Lower lobe of right lung (tissue), 2 donors: ENCODE data around the gene FBXW4. TPM values are rescaled to one million over a fixed set of nuclear protein-coding genes. Genes with fewer than 3 reads are reported as not detected.

Source experiments
- ATAC-seq, 2 donors: fragments of 200-7000 bp; cut with Tn5 transposase; one replicate each; pipeline ENCODE4 v1.9.1; 2020 to 2022; ENCODE audit warnings: mild to moderate bottlenecking in 2 of 2, moderate library complexity in 2 of 2
- DNase-seq: peaks from one replicate; pipeline ENCODE4 v3.0.0-alpha.2; 2020
- H3K27ac ChIP-seq: fragments of 200-600 bp; one replicate; pipeline ENCODE4 v1.8.0; 2022
- H3K27me3 ChIP-seq: fragments of 200-600 bp; one replicate; pipeline ENCODE4 v1.8.0; 2022; ENCODE audit warnings: low read depth
- H3K36me3 ChIP-seq: fragments of 200-600 bp; one replicate; pipeline ENCODE4 v1.8.0; 2022; ENCODE audit warnings: mild to moderate bottlenecking
- H3K4me1 ChIP-seq: fragments of 200-600 bp; one replicate; pipeline ENCODE4 v1.8.0; 2022
- H3K4me3 ChIP-seq: fragments of 200-600 bp; one replicate; pipeline ENCODE4 v1.8.0; 2022; ENCODE audit warnings: mild to moderate bottlenecking
- H3K9me3 ChIP-seq: fragments of 200-600 bp; one replicate; pipeline ENCODE4 v1.8.0; 2022
- CTCF ChIP-seq: fragments of 200-600 bp; IDR thresholded peaks from one replicate; pipeline ENCODE4 v1.8.0; 2022; ENCODE audit warnings: antibody characterized with exemption, mild to moderate bottlenecking
- intact Hi-C: fragments of 100-400 bp; cut with DNase I; formaldehyde crosslinking; loops from one replicate; pipeline ENCODE4 v1.11.0; 2022
- total RNA-seq: library from RNA; stranded (reverse); fragmentation: NEBNext Ultra II Directional; extraction: Animal tissue kit (Norgen Biotek cat#: 25700); gene quantifications from one replicate; pipeline ENCODE4 v1.2.1, GENCODE V29; 2021
- donor health status: DM: no; HTN: yes; CAD: no; lungs with severe emphysema.

Gene FBXW4
- total RNA-seq, 1 donor from 2014 or later = 88.6 TPM

- no peak for DNase-seq
- intact Hi-C loops = no loop called here
- H3K36me3 ChIP-seq = peaks cover 92% of the 10 kb centered on the region
- H3K27me3 ChIP-seq = no peaks in the 10 kb centered on the region
- no peak overlapping the region for H3K27ac ChIP-seq
- no peak for ATAC-seq
- no peaks in the 10 kb centered on the region for H3K4me1 ChIP-seq
- no peak overlapping the region for H3K4me3 ChIP-seq
- H3K9me3 ChIP-seq = no peaks in the 10 kb centered on the region
- no peak for TF ChIP-seq CTCF
Measured at GRCh38 chr10:101658975-101659374, 36.0 kb downstream of the FBXW4 start.

- DNase-seq = no peak
- no peak for TF ChIP-seq CTCF
- Histone ChIP-seq H3K4me3 (no peak overlapping the region), H3K9me3 (no peaks in the 10 kb centered on the region), H3K27me3 (no peaks in the 10 kb centered on the region), H3K4me1 (no peaks in the 10 kb centered on the region), H3K27ac (no peak overlapping the region), H3K36me3 (peaks cover 90% of the 10 kb centered on the region)
- no peak for ATAC-seq
- intact Hi-C loops = no loop called here
Measured at GRCh38 chr10:101656890-101657289, 38.1 kb downstream of the FBXW4 start.

- intact Hi-C loops = no loop called here
- H3K9me3 ChIP-seq = no peaks in the 10 kb centered on the region
- H3K4me1 ChIP-seq = no peaks in the 10 kb centered on the region
- H3K4me3 ChIP-seq = no peak overlapping the region
- H3K36me3 ChIP-seq = peaks cover 91% of the 10 kb centered on the region
- DNase-seq (no peak), ATAC-seq (no peak)
- no peak for TF ChIP-seq CTCF
- H3K27ac ChIP-seq = no peak overlapping the region
- no peaks in the 10 kb centered on the region for H3K27me3 ChIP-seq
Measured at GRCh38 chr10:101655570-101655969, 39.4 kb downstream of the FBXW4 start.

GRCh38 chr10:101653536-101653935 is 41.4 kb downstream of the FBXW4 start:
- Histone ChIP-seq H3K9me3 (no peaks in the 10 kb centered on the region), H3K27me3 (no peaks in the 10 kb centered on the region), H3K36me3 (peaks cover 88% of the 10 kb centered on the region), H3K4me1 (no peaks in the 10 kb centered on the region), H3K27ac (no peak overlapping the region), H3K4me3 (no peak overlapping the region)
- no peak for ATAC-seq
- intact Hi-C loops = no loop called here
- TF ChIP-seq CTCF = no peak
- no peak for DNase-seq

- no peak for ATAC-seq
- intact Hi-C loops = no loop called here
- DNase-seq = no peak
- H3K27me3 ChIP-seq = no peaks in the 10 kb centered on the region
- TF ChIP-seq CTCF = no peak
- peaks cover 89% of the 10 kb centered on the region for H3K36me3 ChIP-seq
- H3K27ac ChIP-seq = no peak overlapping the region
- H3K9me3 ChIP-seq = no peaks in the 10 kb centered on the region
- no peak overlapping the region for H3K4me3 ChIP-seq
- H3K4me1 ChIP-seq = no peaks in the 10 kb centered on the region
Measured at GRCh38 chr10:101651336-101651735, 43.6 kb downstream of the FBXW4 start.

- Histone ChIP-seq H3K27ac (no peak overlapping the region), H3K4me3 (no peak overlapping the region), H3K36me3 (peaks cover 88% of the 10 kb centered on the region), H3K27me3 (no peaks in the 10 kb centered on the region), H3K9me3 (no peaks in the 10 kb centered on the region), H3K4me1 (no peaks in the 10 kb centered on the region)
- ATAC-seq = no peak
- TF ChIP-seq CTCF = no peak
- intact Hi-C loops = no loop called here
- no peak for DNase-seq
Measured at GRCh38 chr10:101650863-101651262, 44.1 kb downstream of the FBXW4 start.
